GM12878 (cell line): ENCODE data around the gene KAZN. TPM values are rescaled to one million over a fixed set of nuclear protein-coding genes. Genes with fewer than 3 reads are reported as not detected.

Source experiments
- ATAC-seq: fragments of 200-7000 bp; cut with Tn5 transposase; 3 replicates; pipeline ENCODE4 v1.9.1; 2020; ENCODE audit warnings: mild to moderate bottlenecking, moderate library complexity
- BruUV-seq: library from RNA; stranded (reverse); fragments of 400-500 nt; replicated peaks from 2 replicates; lab custom pipeline; 2021; lab: Mats Ljungman, UMichigan
- CTCF ChIA-PET: fragments of 300-600 bp; sonication (Branson Sonifier 250); formaldehyde crosslinking; extraction: SDS; loops from one replicate; lab custom pipeline; 2021; ENCODE audit warnings: inconsistent platforms; lab: Yijun Ruan, JAX
- POLR2A ChIA-PET: fragments of 350-600 bp; formaldehyde crosslinking; extraction: SDS; loops from one replicate; lab custom pipeline; 2021; ENCODE audit warnings: inconsistent platforms; lab: Charles Lee
- RAD21 ChIA-PET: fragments of 300-600 bp; sonication (Branson Sonifier 250); formaldehyde crosslinking; loops from one replicate; lab custom pipeline; 2023; ENCODE audit warnings: antibody characterized with exemption; ENCODE audit not compliant: unreplicated experiment; lab: Charles Lee
- SMC1A ChIA-PET: fragments of 300-600 bp; sonication (Branson Sonifier 250); formaldehyde crosslinking; loops from one replicate; lab custom pipeline; 2023; ENCODE audit not compliant: unreplicated experiment, uncharacterized antibody; lab: Charles Lee
- DNase-seq: peaks from one replicate; pipeline ENCODE4 v3.0.0-alpha.2; 2011; ENCODE audit warnings: low read depth, low spot score
- FAIRE-seq: peaks from 3 replicates; lab custom pipeline; 2011; peaks lifted over from hg19 to GRCh38; lab: Jason Lieb, UNC
- H2AFZ ChIP-seq: 2 replicates; pipeline ENCODE4 v1.6.0; 2011; ENCODE audit warnings: low read depth, low read length, control low read depth; ENCODE audit not compliant: control insufficient read depth
- H3K27ac ChIP-seq: 2 replicates; pipeline ENCODE4 v1.5.1; 2011; ENCODE audit warnings: control low read depth; ENCODE audit not compliant: control insufficient read depth, insufficient read depth
- H3K27me3 ChIP-seq, 2 experiments: replicated peaks in 1 of 2; 2 replicates each; pipeline versions ENCODE4 v1.6.0 to v1.6.1; 2011; ENCODE audit warnings: low read length in 1 of 2; ENCODE audit not compliant: control insufficient read depth in 2 of 2, insufficient read depth in 2 of 2
- H3K36me3 ChIP-seq, 2 experiments: 2 replicates each; pipeline ENCODE4 v1.5.1; 2011; ENCODE audit warnings: low read length in 1 of 2; ENCODE audit not compliant: control insufficient read depth in 2 of 2, insufficient read depth in 2 of 2
- H3K4me1 ChIP-seq: 2 replicates; pipeline ENCODE4 v1.6.1; 2011; ENCODE audit warnings: mild to moderate bottlenecking, low read length, moderate library complexity, mixed read lengths; ENCODE audit not compliant: control insufficient read depth, insufficient read depth
- H3K4me2 ChIP-seq: 2 replicates; pipeline ENCODE4 v1.6.0; 2011; ENCODE audit warnings: control low read depth; ENCODE audit not compliant: control insufficient read depth, insufficient read depth
- H3K4me3 ChIP-seq: fragments of 200-600 bp; sonication (generic); 2 replicates; pipeline ENCODE4 v1.5.1; 2016
- H3K79me2 ChIP-seq: 2 replicates; pipeline ENCODE4 v1.6.0; 2011; ENCODE audit warnings: low read length; ENCODE audit not compliant: control insufficient read depth, insufficient read depth
- H3K9ac ChIP-seq: 2 replicates; pipeline ENCODE4 v1.8.0; 2011; ENCODE audit warnings: low read length, control low read depth, mixed read lengths; ENCODE audit not compliant: control insufficient read depth, insufficient read depth
- H3K9me3 ChIP-seq: replicated peaks from 3 replicates; pipeline ENCODE4 v1.5.1; 2011; ENCODE audit warnings: mild to moderate bottlenecking, low read length; ENCODE audit not compliant: control insufficient read depth, insufficient read depth
- H4K20me1 ChIP-seq: 2 replicates; pipeline ENCODE4 v1.6.0; 2011; ENCODE audit not compliant: control insufficient read depth, insufficient read depth
- CUX1 ChIP-seq: IDR thresholded peaks from 2 replicates; pipeline ENCODE4 v1.6.1; 2012; ENCODE audit warnings: improper control_type of control experiment, low read depth, low read length; ENCODE audit not compliant: insufficient replicate concordance
- MYB ChIP-seq: fragments of 150-350 bp; IDR thresholded peaks from 2 replicates; pipeline ENCODE4 v1.6.1; 2014; ENCODE audit warnings: mild to moderate bottlenecking, low read depth, low read length, borderline replicate concordance
- POLR2AphosphoS5 ChIP-seq: IDR thresholded peaks from 2 replicates; pipeline ENCODE4 v1.6.1; 2011; ENCODE audit warnings: mild to moderate bottlenecking, low read length, inconsistent platforms
- SPI1 ChIP-seq: IDR thresholded peaks from 2 replicates; pipeline ENCODE4 v1.6.1; 2011; ENCODE audit warnings: low read depth, mild to moderate bottlenecking, low read length, moderate library complexity, borderline replicate concordance; ENCODE audit not compliant: insufficient read depth
- SUPT20H ChIP-seq: IDR thresholded peaks from 2 replicates; pipeline ENCODE4 v1.6.1; 2011; ENCODE audit warnings: low read depth, mild to moderate bottlenecking, low read length, moderate library complexity, borderline replicate concordance; ENCODE audit not compliant: control insufficient read depth
- TCF12 ChIP-seq: IDR thresholded peaks from 2 replicates; pipeline ENCODE4 v1.6.1; 2011; ENCODE audit warnings: low read depth, mild to moderate bottlenecking, low read length
- ZNF207 ChIP-seq: fragments of 450-650 bp; IDR thresholded peaks from 2 replicates; pipeline ENCODE4 v1.6.1; 2014; ENCODE audit warnings: antibody characterized with exemption, mild to moderate bottlenecking, borderline replicate concordance
- WGBS: methylation state at CpG from one replicate; pipeline ENCODE4 v1.1.6; 2016; ENCODE audit warnings: low lambda C conversion rate; ENCODE audit not compliant: insufficient replicate concordance, insufficient coverage; ENCODE audit errors: missing lambda C conversion rate; 5-methylcytosine and 5-hydroxymethylcytosine counted together
- in situ Hi-C: fragments of 300-500 bp; cut with MboI; formaldehyde crosslinking; loops from 9 replicates; pipeline ENCODE4 v1.14.3; 2018; ENCODE audit warnings: mixed read lengths
- intact Hi-C: fragments of 100-400 bp; cut with micrococcal nuclease; formaldehyde crosslinking; loops from one replicate; pipeline ENCODE4 v1.14.2; 2022; ENCODE audit not compliant: unreplicated experiment
- polyA plus RNA-seq, 11 experiments: library from polyadenylated mRNA; depleted of rRNA in 4 of 11; unstranded in 6 of 11; stranded (reverse) in 5 of 11; fragments of >200 nt; fragmentation: Nextera tagmentation in 4 of 11; fragmentation: Illumina TruSeq in 1 of 11; extraction: Ambion mirVana in 4 of 11; extraction: Trizol in 1 of 11; gene quantifications; 1 replicate in 1 of 11; 2 replicates in 10 of 11; pipeline versions ENCODE4 v1.2.1 to v1.2.3, GENCODE V29; 2011 to 2016; ENCODE audit warnings: inconsistent platforms in 2 of 11, missing spikeins in 2 of 11, low read depth in 1 of 11
- total RNA-seq, 4 experiments: library from RNA; depleted of rRNA in 3 of 4; stranded (reverse); fragments of >200 nt in 3 of 4; fragmentation: Illumina TruSeq in 1 of 4; extraction: Trizol in 1 of 4; gene quantifications; 2 replicates each; pipeline versions ENCODE4 v1.2.1 to v1.2.3, GENCODE V29; 2013 to 2021

The KAZN gene
- total and polyA plus RNA-seq, 10 of the 15 experiments (the other 5 are each of a cell fraction or from before 2014, with no cell fraction given): 0.72 to 4.0 (median 1.2) TPM

DNA sequence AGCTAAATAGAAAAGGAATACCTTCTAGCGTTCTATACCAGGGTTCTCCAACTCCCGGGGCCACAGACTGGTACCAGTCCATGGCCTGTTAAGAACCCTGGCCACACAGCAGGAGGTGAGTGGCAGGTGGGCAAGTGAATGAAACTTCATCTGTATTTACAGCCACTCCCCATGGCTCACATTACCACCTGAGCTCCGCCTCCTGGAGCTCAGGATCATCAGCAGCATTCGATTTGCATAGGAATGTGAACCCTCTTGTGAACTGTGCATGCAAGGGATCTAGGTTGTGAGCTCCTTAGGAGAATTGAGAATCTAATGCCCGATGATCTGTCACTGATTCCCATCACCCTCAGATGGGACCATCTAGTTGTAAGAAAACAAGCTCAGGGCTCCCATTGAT lies 107.3 kb downstream of the KAZN start:
- H3K4me3 ChIP-seq: no peak overlapping the region
- TF ChIP-seq ZNF207 (no peak), MYB (no peak), SUPT20H (no peak), POLR2AphosphoS5 (no peak), SPI1 (no peak), CUX1 (no peak), TCF12 (no peak)
- in situ Hi-C loops: no loop called here
- 9% methylated on average over 5 of the region's 5 CpGs for WGBS
- intact Hi-C loops: no loop called here
- no peaks in the 10 kb centered on the region for H4K20me1 ChIP-seq
- FAIRE-seq (no peak), DNase-seq (no peak), ATAC-seq (no peak)
- no TSS peak for BruUV-seq
- no peaks in the 10 kb centered on the region for H3K4me1 ChIP-seq
- H3K4me2 ChIP-seq: no peak overlapping the region
- peaks cover 1% of the 10 kb centered on the region; the same call in 2 of the 3 replicates for H3K9me3 ChIP-seq
- no peaks in the 10 kb centered on the region; a peak in 1 of 4 replicates for H3K27me3 ChIP-seq
- CTCF ChIA-PET: no interaction called here
- no peaks in the 10 kb centered on the region for H3K36me3 ChIP-seq
- POLR2A ChIA-PET: no interaction called here
- no peaks in the 10 kb centered on the region for H3K79me2 ChIP-seq
- no peak overlapping the region for H2AFZ ChIP-seq
- SMC1A ChIA-PET: no interaction called here
- H3K9ac ChIP-seq: no peak overlapping the region
- no peak overlapping the region for H3K27ac ChIP-seq
- RAD21 ChIA-PET: no interaction called here
